ENCODE data around the gene PAK4. TPM values are rescaled to one million over a fixed set of nuclear protein-coding genes. Genes with fewer than 3 reads are reported as not detected.

PAK4 gene
- total and polyA plus RNA-seq, 10 of the 15 experiments (the other 5 are each of a cell fraction or from before 2014, with no cell fraction given): 0.08 to 19.3 (median 5.9) TPM

DNA sequence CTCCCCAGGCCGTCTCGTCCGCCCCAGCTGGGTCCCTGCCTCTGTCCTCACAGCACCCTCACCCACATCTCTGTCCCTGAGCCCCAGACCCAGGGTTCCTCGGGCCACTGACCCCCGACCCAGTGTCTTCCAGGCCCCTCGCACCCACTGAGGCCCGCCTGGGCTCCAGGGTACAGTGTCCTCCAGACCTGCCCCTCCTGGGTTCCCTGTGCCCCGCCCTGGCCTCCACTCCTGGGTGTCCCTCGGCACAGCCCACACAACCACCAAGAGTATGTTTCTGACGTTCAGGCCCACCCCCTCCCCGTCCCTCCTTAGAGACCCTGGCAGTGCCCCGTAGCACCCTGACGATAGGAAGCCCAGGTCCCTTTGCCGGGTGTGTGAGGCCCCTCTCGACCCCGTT lies 48.6 kb downstream of the PAK4 start (continued):
- TF ChIP-seq, protein P1, sequence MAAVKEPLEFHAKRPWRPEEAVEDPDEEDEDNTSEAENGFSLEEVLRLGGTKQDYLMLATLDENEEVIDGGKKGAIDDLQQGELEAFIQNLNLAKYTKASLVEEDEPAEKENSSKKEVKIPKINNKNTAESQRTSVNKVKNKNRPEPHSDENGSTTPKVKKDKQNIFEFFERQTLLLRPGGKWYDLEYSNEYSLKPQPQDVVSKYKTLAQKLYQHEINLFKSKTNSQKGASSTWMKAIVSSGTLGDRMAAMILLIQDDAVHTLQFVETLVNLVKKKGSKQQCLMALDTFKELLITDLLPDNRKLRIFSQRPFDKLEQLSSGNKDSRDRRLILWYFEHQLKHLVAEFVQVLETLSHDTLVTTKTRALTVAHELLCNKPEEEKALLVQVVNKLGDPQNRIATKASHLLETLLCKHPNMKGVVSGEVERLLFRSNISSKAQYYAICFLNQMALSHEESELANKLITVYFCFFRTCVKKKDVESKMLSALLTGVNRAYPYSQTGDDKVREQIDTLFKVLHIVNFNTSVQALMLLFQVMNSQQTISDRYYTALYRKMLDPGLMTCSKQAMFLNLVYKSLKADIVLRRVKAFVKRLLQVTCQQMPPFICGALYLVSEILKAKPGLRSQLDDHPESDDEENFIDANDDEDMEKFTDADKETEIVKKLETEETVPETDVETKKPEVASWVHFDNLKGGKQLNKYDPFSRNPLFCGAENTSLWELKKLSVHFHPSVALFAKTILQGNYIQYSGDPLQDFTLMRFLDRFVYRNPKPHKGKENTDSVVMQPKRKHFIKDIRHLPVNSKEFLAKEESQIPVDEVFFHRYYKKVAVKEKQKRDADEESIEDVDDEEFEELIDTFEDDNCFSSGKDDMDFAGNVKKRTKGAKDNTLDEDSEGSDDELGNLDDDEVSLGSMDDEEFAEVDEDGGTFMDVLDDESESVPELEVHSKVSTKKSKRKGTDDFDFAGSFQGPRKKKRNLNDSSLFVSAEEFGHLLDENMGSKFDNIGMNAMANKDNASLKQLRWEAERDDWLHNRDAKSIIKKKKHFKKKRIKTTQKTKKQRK (IDR thresholded peaks at IDR 0.05; ENCODE audit: low read depth, low read length): no peak

DNA sequence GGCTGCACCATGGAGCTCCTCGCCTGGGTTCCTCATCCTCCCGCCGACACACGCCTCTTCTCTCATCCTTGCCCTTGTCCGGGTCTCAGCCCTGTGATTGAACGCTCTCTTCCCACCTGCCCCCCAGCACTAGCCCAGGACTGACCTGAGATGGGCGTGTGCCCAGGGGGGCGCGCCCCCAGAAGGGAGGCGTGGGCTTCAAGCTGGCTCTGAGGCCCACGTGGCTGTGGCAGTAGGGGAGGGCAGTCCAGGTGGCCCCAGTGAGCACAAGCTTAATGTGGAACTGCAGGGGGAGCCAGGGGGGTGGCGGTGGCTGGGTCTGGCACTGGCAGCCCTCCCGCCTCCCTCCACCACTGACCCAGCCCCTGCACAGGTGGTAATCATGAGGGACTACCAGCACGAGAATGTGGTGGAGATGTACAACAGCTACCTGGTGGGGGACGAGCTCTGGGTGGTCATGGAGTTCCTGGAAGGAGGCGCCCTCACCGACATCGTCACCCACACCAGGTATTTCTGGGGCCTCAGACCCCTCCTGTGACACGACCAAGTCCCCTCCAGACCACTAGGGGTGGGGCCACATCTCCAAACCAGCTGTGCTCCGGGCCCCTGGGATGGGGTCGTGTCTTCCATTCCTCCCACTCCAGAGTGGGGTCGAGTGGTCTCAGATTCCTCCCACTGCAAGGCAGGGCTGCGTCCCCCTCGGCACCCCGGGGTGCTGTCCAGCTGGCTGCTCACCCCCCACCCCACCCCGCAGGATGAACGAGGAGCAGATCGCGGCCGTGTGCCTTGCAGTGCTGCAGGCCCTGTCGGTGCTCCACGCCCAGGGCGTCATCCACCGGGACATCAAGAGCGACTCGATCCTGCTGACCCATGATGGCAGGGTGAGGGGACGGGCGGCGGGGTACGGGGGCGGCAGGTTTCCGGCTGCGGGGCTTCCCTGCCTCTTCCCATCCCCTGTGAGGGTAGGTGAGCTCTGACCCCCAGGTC lies 49.3 kb downstream of the PAK4 start:
- WGBS (ENCODE audit: insufficient coverage, insufficient replicate concordance, low lambda C conversion rate, missing lambda C conversion rate): 86% methylated on average over 36 of the region's 43 CpGs
- in situ Hi-C loops (cut with MboI): no loop called here
- RAD21 ChIA-PET (ENCODE audit: unreplicated experiment): no interaction called here
- TF ChIP-seq CBFB (IDR thresholded peaks at IDR 0.05; ENCODE audit: low read depth) (no peak), POLR2A (IDR thresholded peaks at IDR 0.05; ENCODE audit: low read depth, low read length) (no peak), ZZZ3 (IDR thresholded peaks at IDR 0.05; ENCODE audit: control insufficient read depth, insufficient read length, low read depth) (no peak), RFX5 (IDR thresholded peaks at IDR 0.05; ENCODE audit: low read depth, low read length) (no peak), ZNF217 (IDR thresholded peaks at IDR 0.05) (no peak), ZSCAN29 (IDR thresholded peaks at IDR 0.05) (no peak), DPF2 (IDR thresholded peaks at IDR 0.05) (no peak), BRCA1 (IDR thresholded peaks at IDR 0.05; ENCODE audit: low read depth, low read length) (no peak), BCL11A (IDR thresholded peaks at IDR 0.05; ENCODE audit: low read depth, low read length) (no peak)
- TF ChIP-seq, protein P2, sequence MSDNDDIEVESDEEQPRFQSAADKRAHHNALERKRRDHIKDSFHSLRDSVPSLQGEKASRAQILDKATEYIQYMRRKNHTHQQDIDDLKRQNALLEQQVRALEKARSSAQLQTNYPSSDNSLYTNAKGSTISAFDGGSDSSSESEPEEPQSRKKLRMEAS (IDR thresholded peaks at IDR 0.05; ENCODE audit: low read depth, low read length): no peak
- TF ChIP-seq, protein P3, sequence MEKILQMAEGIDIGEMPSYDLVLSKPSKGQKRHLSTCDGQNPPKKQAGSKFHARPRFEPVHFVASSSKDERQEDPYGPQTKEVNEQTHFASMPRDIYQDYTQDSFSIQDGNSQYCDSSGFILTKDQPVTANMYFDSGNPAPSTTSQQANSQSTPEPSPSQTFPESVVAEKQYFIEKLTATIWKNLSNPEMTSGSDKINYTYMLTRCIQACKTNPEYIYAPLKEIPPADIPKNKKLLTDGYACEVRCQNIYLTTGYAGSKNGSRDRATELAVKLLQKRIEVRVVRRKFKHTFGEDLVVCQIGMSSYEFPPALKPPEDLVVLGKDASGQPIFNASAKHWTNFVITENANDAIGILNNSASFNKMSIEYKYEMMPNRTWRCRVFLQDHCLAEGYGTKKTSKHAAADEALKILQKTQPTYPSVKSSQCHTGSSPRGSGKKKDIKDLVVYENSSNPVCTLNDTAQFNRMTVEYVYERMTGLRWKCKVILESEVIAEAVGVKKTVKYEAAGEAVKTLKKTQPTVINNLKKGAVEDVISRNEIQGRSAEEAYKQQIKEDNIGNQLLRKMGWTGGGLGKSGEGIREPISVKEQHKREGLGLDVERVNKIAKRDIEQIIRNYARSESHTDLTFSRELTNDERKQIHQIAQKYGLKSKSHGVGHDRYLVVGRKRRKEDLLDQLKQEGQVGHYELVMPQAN (conservative IDR thresholded peaks at IDR 0.05): no peak
- TF ChIP-seq, protein P4, sequence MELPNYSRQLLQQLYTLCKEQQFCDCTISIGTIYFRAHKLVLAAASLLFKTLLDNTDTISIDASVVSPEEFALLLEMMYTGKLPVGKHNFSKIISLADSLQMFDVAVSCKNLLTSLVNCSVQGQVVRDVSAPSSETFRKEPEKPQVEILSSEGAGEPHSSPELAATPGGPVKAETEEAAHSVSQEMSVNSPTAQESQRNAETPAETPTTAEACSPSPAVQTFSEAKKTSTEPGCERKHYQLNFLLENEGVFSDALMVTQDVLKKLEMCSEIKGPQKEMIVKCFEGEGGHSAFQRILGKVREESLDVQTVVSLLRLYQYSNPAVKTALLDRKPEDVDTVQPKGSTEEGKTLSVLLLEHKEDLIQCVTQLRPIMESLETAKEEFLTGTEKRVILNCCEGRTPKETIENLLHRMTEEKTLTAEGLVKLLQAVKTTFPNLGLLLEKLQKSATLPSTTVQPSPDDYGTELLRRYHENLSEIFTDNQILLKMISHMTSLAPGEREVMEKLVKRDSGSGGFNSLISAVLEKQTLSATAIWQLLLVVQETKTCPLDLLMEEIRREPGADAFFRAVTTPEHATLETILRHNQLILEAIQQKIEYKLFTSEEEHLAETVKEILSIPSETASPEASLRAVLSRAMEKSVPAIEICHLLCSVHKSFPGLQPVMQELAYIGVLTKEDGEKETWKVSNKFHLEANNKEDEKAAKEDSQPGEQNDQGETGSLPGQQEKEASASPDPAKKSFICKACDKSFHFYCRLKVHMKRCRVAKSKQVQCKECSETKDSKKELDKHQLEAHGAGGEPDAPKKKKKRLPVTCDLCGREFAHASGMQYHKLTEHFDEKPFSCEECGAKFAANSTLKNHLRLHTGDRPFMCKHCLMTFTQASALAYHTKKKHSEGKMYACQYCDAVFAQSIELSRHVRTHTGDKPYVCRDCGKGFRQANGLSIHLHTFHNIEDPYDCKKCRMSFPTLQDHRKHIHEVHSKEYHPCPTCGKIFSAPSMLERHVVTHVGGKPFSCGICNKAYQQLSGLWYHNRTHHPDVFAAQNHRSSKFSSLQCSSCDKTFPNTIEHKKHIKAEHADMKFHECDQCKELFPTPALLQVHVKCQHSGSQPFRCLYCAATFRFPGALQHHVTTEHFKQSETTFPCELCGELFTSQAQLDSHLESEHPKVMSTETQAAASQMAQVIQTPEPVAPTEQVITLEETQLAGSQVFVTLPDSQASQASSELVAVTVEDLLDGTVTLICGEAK (IDR thresholded peaks at IDR 0.05; ENCODE audit: borderline replicate concordance): no peak

More for the DNA sequence above, 49.3 kb downstream of the PAK4 start:
- Histone ChIP-seq H3K9ac (ENCODE audit: control insufficient read depth, insufficient read depth, low read length) (no peak overlapping the region), H2AFZ (ENCODE audit: control insufficient read depth, low read depth, low read length) (no peak overlapping the region), H3K4me3 (no peak overlapping the region), H3K79me2 (ENCODE audit: control insufficient read depth, insufficient read depth, low read length) (no peaks in the 10 kb centered on the region), H3K27me3 (replicated peaks in 1 of 2; ENCODE audit: control insufficient read depth in 2 of 2, insufficient read depth in 2 of 2, low read length in 1 of 2) (no peaks in the 10 kb centered on the region), H3K4me1 (ENCODE audit: control insufficient read depth, insufficient read depth, low read length) (no peaks in the 10 kb centered on the region), H3K36me3 (ENCODE audit: control insufficient read depth in 2 of 2, insufficient read depth in 2 of 2, low read length in 1 of 2) (peaks cover 0 to 27% of the 10 kb centered on the region in 2 experiments; a peak in 2 of 4 replicates), H3K27ac (ENCODE audit: control insufficient read depth, insufficient read depth) (no peak overlapping the region), H3K4me2 (ENCODE audit: control insufficient read depth, insufficient read depth) (no peak overlapping the region), H3K9me3 (replicated peaks; ENCODE audit: control insufficient read depth, insufficient read depth, low read length) (no peaks in the 10 kb centered on the region), H4K20me1 (ENCODE audit: control insufficient read depth, insufficient read depth) (no peaks in the 10 kb centered on the region)
- POLR2A ChIA-PET: no interaction called here
- ATAC-seq (no peak), FAIRE-seq (no peak), DNase-seq (ENCODE audit: low read depth, low spot score) (no peak)
- CTCF ChIA-PET: no interaction called here
- SMC1A ChIA-PET (ENCODE audit: uncharacterized antibody, unreplicated experiment): no interaction called here
- intact Hi-C loops (cut with micrococcal nuclease; ENCODE audit: unreplicated experiment): no loop called here
- BruUV-seq (replicated peaks): no TSS peak
